ENCODE results near the gene MFAP2.

The MFAP2 gene

GRCh38 chr1:16980473-16981268 is at the start of gene MFAP2:
Gene MFAP2, minus strand, starts transcription at chr1:16980620. Its CDS starts 2,347 bp downstream, at chr1:16978273.
- no peak for DNase-seq

GRCh38 chr1:17030206-17030605 is 49.8 kb upstream of the MFAP2 start:
- no peak for DNase-seq

- no peak for DNase-seq
These were observed 48.3 kb upstream of the MFAP2 start for GRCh38 chr1:17028662-17029188.

GRCh38 chr1:17027900-17028299 is 47.5 kb upstream of the MFAP2 start:
- DNase-seq: no peak

- no peak for DNase-seq
These were observed 47.0 kb upstream of the MFAP2 start for GRCh38 chr1:17027403-17027802.

- DNase-seq: no peak
These were observed 44.3 kb upstream of the MFAP2 start for GRCh38 chr1:17024721-17025120.

- DNase-seq: no peak
These were observed 43.2 kb upstream of the MFAP2 start for GRCh38 chr1:17023573-17023972.

GRCh38 chr1:17023102-17023501 is 42.7 kb upstream of the MFAP2 start:
- no peak for DNase-seq

- no peak for DNase-seq
These were observed 41.5 kb upstream of the MFAP2 start for GRCh38 chr1:17021896-17022295.

GRCh38 chr1:17020502-17020901 is 40.1 kb upstream of the MFAP2 start:
- DNase-seq: no peak

- DNase-seq: no peak
These were observed 38.4 kb upstream of the MFAP2 start for GRCh38 chr1:17018849-17019248.

GRCh38 chr1:17017435-17017834 is 37.0 kb upstream of the MFAP2 start:
- DNase-seq: no peak

- peak; percentile 18 for DNase-seq
These were observed 35.9 kb upstream of the MFAP2 start for GRCh38 chr1:17016317-17016661.

- no peak for DNase-seq
These were observed 34.5 kb upstream of the MFAP2 start for GRCh38 chr1:17014671-17015567.

- no peak for DNase-seq
These were observed 33.3 kb upstream of the MFAP2 start for GRCh38 chr1:17013491-17014320.

GRCh38 chr1:17012775-17013490 is 32.5 kb upstream of the MFAP2 start:
- DNase-seq: peak; percentile 24

GRCh38 chr1:17011439-17012307 is 31.3 kb upstream of the MFAP2 start, which contains the start of gene ATP13A2:
Gene ATP13A2, minus strand, starts transcription at chr1:17011928. Its CDS starts 190 bp downstream, at chr1:17011738.
- peak; percentile 47 for DNase-seq

GRCh38 chr1:17011092-17011438 is 30.6 kb upstream of the MFAP2 start:
- DNase-seq: no peak

- no peak for DNase-seq
These were observed 29.3 kb upstream of the MFAP2 start for GRCh38 chr1:17009706-17010105.

GRCh38 chr1:17008208-17008855 is 27.9 kb upstream of the MFAP2 start:
- DNase-seq: no peak

- DNase-seq: no peak
These were observed 26.7 kb upstream of the MFAP2 start for GRCh38 chr1:17007121-17007520.

Measured in HCEC 1CT (cell line).